B cell (primary cell): ENCODE measurements around the gene ZBED1. TPM values are rescaled to one million over a fixed set of nuclear protein-coding genes. Genes with fewer than 3 reads are reported as not detected.

Source experiments
- ATAC-seq: fragments of 200-7000 bp; cut with Tn5 transposase; one replicate; pipeline ENCODE4 v1.10.0; 2021; ENCODE audit warnings: low read depth, mild to moderate bottlenecking, moderate number of reproducible peaks, moderate library complexity
- CTCF ChIA-PET: fragments of 350-600 bp; sonication (Branson Sonifier 250); formaldehyde crosslinking; loops from one replicate; lab custom pipeline; 2021; ENCODE audit warnings: antibody characterized with exemption, inconsistent platforms; lab: Charles Lee
- POLR2A ChIA-PET: fragments of 350-600 bp; sonication (Branson Sonifier 250); formaldehyde crosslinking; loops from one replicate; lab custom pipeline; 2021; ENCODE audit warnings: antibody characterized with exemption; lab: Charles Lee
- DNase-seq: peaks from one replicate; pipeline ENCODE4 v3.0.0; 2013
- H2AFZ ChIP-seq: 2 replicates; pipeline ENCODE4 v1.6.1; 2012; ENCODE audit warnings: mild to moderate bottlenecking, low read depth, low read length; ENCODE audit not compliant: insufficient read depth, poor library complexity, severe bottlenecking
- H3K27ac ChIP-seq, 2 donors: 1 replicate in 1 of 2; 2 replicates in 1 of 2; pipeline ENCODE4 v1.5.1; 2012 to 2013; ENCODE audit warnings: low read length in 2 of 2, mild to moderate bottlenecking in 2 of 2, moderate library complexity in 1 of 2
- H3K27me3 ChIP-seq, 4 experiments: fragments of 200-600 bp in 1 of 4; sonication (generic) in 1 of 4; replicated peaks in 1 of 4; 1 replicate in 2 of 4; 2 replicates in 2 of 4; pipeline versions ENCODE4 v1.6.1 to v1.7.0; 2013 to 2016; ENCODE audit warnings: low read length in 3 of 4, mild to moderate bottlenecking in 2 of 4, mixed read lengths in 1 of 4, moderate library complexity in 1 of 4; ENCODE audit not compliant: insufficient read depth in 4 of 4, control insufficient read depth in 3 of 4; ENCODE audit errors: control extremely low read depth in 1 of 4
- H3K36me3 ChIP-seq, 2 experiments: replicated peaks in 1 of 2; 1 replicate in 1 of 2; 2 replicates in 1 of 2; pipeline versions ENCODE4 v1.6.1 to v1.7.1; 2013; ENCODE audit warnings: low read length in 1 of 2; ENCODE audit not compliant: insufficient read depth in 2 of 2, control insufficient read depth in 1 of 2; ENCODE audit errors: control extremely low read depth in 1 of 2, extremely low read depth in 1 of 2
- H3K4me1 ChIP-seq, 2 donors: fragments of 200-600 bp in 1 of 2; sonication (generic) in 1 of 2; 1 replicate in 1 of 2; 2 replicates in 1 of 2; pipeline versions ENCODE4 v1.5.1 to v1.6.1; 2013 to 2017; ENCODE audit warnings: low read length in 2 of 2; ENCODE audit not compliant: control insufficient read depth in 2 of 2, insufficient read depth in 2 of 2
- H3K4me2 ChIP-seq: replicated peaks from 2 replicates; pipeline ENCODE3; 2012; ENCODE audit warnings: mild to moderate bottlenecking, low read depth, low read length; ENCODE audit not compliant: poor library complexity, severe bottlenecking
- H3K4me3 ChIP-seq, 5 experiments: fragments of 200-600 bp in 1 of 5; sonication (generic) in 1 of 5; 1 replicate in 3 of 5; 2 replicates in 2 of 5; pipeline versions ENCODE4 v1.5.1 to v1.7.0; 2011 to 2016; ENCODE audit warnings: low read length in 4 of 5, mild to moderate bottlenecking in 4 of 5, low read depth in 2 of 5, control low read depth in 1 of 5, moderate library complexity in 1 of 5; ENCODE audit not compliant: insufficient read depth in 1 of 5; ENCODE audit errors: control extremely low read depth in 1 of 5, extremely low read depth in 1 of 5
- H3K79me2 ChIP-seq: fragments of 200-600 bp; sonication (generic); one replicate; pipeline ENCODE4 v1.6.0; 2016; ENCODE audit warnings: low read length; ENCODE audit not compliant: control insufficient read depth, insufficient read depth
- H3K9ac ChIP-seq: fragments of 200-600 bp; sonication (generic); 2 replicates; pipeline ENCODE4 v1.6.1; 2017; ENCODE audit warnings: mild to moderate bottlenecking, low read length, moderate library complexity
- H3K9me3 ChIP-seq, 3 donors: one replicate each; pipeline versions ENCODE4 v1.6.1 to v1.7.1; 2013; ENCODE audit warnings: low read length in 2 of 3; ENCODE audit not compliant: control insufficient read depth in 2 of 3, insufficient read depth in 1 of 3; ENCODE audit errors: control extremely low read depth in 1 of 3
- H4K20me1 ChIP-seq: 2 replicates; pipeline ENCODE4 v1.6.0; 2012; ENCODE audit warnings: mild to moderate bottlenecking, low read length; ENCODE audit not compliant: insufficient read depth, control insufficient read depth, poor library complexity, severe bottlenecking
- H3K27ac Mint-ChIP-seq: one replicate; pipeline ENCODE4 v1.8.0; 2021; ENCODE audit warnings: mixed read lengths
- H3K27me3 Mint-ChIP-seq: one replicate; pipeline ENCODE4 v1.8.0; 2021; ENCODE audit warnings: mixed read lengths
- H3K4me1 Mint-ChIP-seq: one replicate; pipeline ENCODE4 v1.8.0; 2021; ENCODE audit warnings: mixed read lengths
- H3K4me3 Mint-ChIP-seq: one replicate; pipeline ENCODE4 v1.8.0; 2021; ENCODE audit warnings: mixed read lengths
- H3K9me3 Mint-ChIP-seq: one replicate; pipeline ENCODE4 v1.8.0; 2022; ENCODE audit warnings: mixed read lengths; ENCODE audit not compliant: insufficient read depth
- EZH2 ChIP-seq: IDR thresholded peaks from 2 replicates; pipeline ENCODE4 v1.6.1; 2012; ENCODE audit warnings: borderline replicate concordance, low read depth, mild to moderate bottlenecking, moderate library complexity, low read length; ENCODE audit not compliant: insufficient read depth, poor library complexity, severe bottlenecking
- WGBS: methylation state at CpG from one replicate; pipeline ENCODE4 v1.1.5; 2013; ENCODE audit warnings: missing lambda C conversion rate; ENCODE audit not compliant: insufficient coverage; 5-methylcytosine and 5-hydroxymethylcytosine counted together
- intact Hi-C: fragments of 100-400 bp; cut with micrococcal nuclease; formaldehyde crosslinking; loops from one replicate; pipeline ENCODE4 v1.10.0; 2022
- polyA plus RNA-seq: library from polyadenylated mRNA; depleted of rRNA; stranded (reverse); fragments of >200 nt; gene quantifications from 2 replicates; pipeline ENCODE4 v1.2.3, GENCODE V29; 2012
- total RNA-seq, 2 donors: library from RNA; stranded (reverse); fragments of 120-200 nt in 1 of 2; gene quantifications; 1 replicate in 1 of 2; 2 replicates in 1 of 2; pipeline versions ENCODE4 v1.2.3 to v1.2.4, GENCODE V29; 2013 to 2022
- TF ChIP-seq, protein P1 (sequence below): fragments of 200-600 bp; IDR thresholded peaks from one replicate; pipeline ENCODE4 v1.8.0; 2022; ENCODE audit warnings: antibody characterized with exemption, mild to moderate bottlenecking

Gene ZBED1
- total and polyA plus RNA-seq, 2 donors (not counting 1 experiment from before 2014, with no cell fraction given) = 20.3 to 44.7 TPM

DNA sequence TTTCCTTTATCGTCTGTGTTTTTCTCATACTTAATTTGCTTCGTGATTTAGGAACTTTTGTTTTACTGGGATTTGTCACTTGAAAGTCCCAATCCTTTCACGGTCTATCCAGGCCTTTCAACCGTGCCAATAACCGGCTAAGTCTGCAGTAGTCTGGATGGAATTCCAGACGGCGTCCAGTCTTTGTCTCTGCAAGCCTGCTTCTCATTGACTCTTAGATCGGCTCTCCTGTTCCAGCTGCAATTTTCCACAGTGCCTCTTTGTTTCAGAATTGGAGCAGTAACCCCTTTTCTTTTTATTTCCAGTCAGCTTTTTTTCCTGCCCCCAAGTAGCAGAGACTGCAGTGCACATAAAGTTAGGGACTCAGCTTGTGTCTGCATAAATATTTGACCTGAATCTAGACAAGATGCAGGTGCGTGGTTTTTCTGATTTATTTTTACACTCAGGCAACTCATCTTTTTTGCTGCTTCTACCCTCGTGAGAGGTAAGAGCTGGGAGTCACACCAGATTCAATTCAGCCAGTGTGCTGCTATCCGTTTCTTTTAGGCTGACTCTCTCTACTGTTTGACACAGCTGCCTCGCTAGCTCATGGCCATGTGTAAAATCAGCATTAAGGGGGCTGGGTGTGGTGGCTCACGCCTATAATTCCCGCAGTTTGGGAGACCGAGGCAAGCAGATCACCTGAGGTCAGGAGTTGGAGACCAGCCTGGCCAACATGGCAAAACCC, 37.4 kb upstream of the ZBED1 start:
- no peak overlapping the region for H2AFZ ChIP-seq

DNA sequence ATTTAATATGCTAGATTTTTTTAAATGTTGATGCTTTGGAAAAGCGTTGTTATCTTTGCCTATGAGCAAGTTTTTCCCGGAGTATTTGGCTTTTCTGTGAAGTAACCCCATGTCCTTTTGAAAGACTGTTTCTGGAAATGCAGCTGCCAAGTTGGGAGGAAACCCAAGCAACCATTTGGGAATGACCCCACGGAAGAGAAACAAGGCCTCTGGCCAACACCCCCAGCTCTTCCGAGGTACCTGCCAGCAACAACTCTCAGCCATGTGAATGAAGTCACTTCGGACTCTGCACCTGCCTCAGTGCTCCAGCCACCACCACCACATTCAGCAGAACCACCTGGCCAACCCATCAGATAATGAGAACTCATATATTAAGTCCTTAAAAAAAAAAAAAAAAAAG, 36.2 kb upstream of the ZBED1 start:
- ATAC-seq = no peak
- 100% methylated on average over 5 of the region's 5 CpGs for WGBS
- Mint-ChIP-seq H3K4me3 (no peak overlapping the region), H3K27me3 (peaks cover 13% of the 10 kb centered on the region), H3K9me3 (no peaks in the 10 kb centered on the region), H3K4me1 (no peaks in the 10 kb centered on the region), H3K27ac (no peak overlapping the region)
- Histone ChIP-seq H3K4me3 (no peak overlapping the region), H3K27ac (no peak overlapping the region), H3K9ac (no peak overlapping the region), H3K27me3 (no peaks in the 10 kb centered on the region), H2AFZ (no peak overlapping the region), H3K79me2 (no peaks in the 10 kb centered on the region), H3K4me2 (no peak overlapping the region), H4K20me1 (no peaks in the 10 kb centered on the region), H3K4me1 (no peaks in the 10 kb centered on the region), H3K36me3 (no peaks in the 10 kb centered on the region), H3K9me3 (no peaks in the 10 kb centered on the region)
- intact Hi-C loops = no loop called here
- ChIA-PET POLR2A (no interaction called here), CTCF (no interaction called here)
- TF ChIP-seq EZH2 = no peak
- TF ChIP-seq, protein P1, sequence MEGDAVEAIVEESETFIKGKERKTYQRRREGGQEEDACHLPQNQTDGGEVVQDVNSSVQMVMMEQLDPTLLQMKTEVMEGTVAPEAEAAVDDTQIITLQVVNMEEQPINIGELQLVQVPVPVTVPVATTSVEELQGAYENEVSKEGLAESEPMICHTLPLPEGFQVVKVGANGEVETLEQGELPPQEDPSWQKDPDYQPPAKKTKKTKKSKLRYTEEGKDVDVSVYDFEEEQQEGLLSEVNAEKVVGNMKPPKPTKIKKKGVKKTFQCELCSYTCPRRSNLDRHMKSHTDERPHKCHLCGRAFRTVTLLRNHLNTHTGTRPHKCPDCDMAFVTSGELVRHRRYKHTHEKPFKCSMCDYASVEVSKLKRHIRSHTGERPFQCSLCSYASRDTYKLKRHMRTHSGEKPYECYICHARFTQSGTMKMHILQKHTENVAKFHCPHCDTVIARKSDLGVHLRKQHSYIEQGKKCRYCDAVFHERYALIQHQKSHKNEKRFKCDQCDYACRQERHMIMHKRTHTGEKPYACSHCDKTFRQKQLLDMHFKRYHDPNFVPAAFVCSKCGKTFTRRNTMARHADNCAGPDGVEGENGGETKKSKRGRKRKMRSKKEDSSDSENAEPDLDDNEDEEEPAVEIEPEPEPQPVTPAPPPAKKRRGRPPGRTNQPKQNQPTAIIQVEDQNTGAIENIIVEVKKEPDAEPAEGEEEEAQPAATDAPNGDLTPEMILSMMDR = no peak
- no peak for DNase-seq

More for the DNA sequence above, 37.4 kb upstream of the ZBED1 start:
- no peaks in the 10 kb centered on the region for H3K4me1 ChIP-seq
- no peak overlapping the region for H3K4me3 ChIP-seq
- TF ChIP-seq, protein P1 = no peak
- ChIA-PET CTCF (no interaction called here), POLR2A (no interaction called here)
- H3K27me3 ChIP-seq = no peaks in the 10 kb centered on the region
- no peaks in the 10 kb centered on the region for H3K36me3 ChIP-seq
- DNase-seq (no peak), ATAC-seq (no peak)
- intact Hi-C loops = no loop called here
- peaks cover 16% of the 10 kb centered on the region for H3K27me3 Mint-ChIP-seq
- H4K20me1 ChIP-seq = no peaks in the 10 kb centered on the region
- no peak overlapping the region for H3K27ac Mint-ChIP-seq
- no peaks in the 10 kb centered on the region for H3K4me1 Mint-ChIP-seq
- no peak overlapping the region for H3K4me3 Mint-ChIP-seq
- no peaks in the 10 kb centered on the region for H3K9me3 Mint-ChIP-seq
- H3K79me2 ChIP-seq = no peaks in the 10 kb centered on the region
- no peaks in the 10 kb centered on the region for H3K9me3 ChIP-seq
- no peak overlapping the region for H3K9ac ChIP-seq
- WGBS = 96% methylated on average over 8 of the region's 15 CpGs
- no peak overlapping the region for H3K27ac ChIP-seq
- H3K4me2 ChIP-seq = no peak overlapping the region
